Endothelial cell of umbilical vein (primary cell): ENCODE data around the gene FYCO1.

Experiments used
- EZH2 ChIP-seq: IDR thresholded peaks from 2 replicates; pipeline ENCODE4 v1.6.1; 2012; ENCODE audit warnings: borderline replicate concordance, low read depth, mild to moderate bottlenecking, moderate library complexity, low read length, inconsistent platforms; ENCODE audit not compliant: severe bottlenecking
- JUN ChIP-seq: IDR thresholded peaks from 2 replicates; pipeline ENCODE4 v1.6.1; 2011; ENCODE audit warnings: borderline replicate concordance, low read depth; ENCODE audit not compliant: insufficient read length, insufficient read depth
- POLR2AphosphoS5 ChIP-seq: IDR thresholded peaks from 2 replicates; pipeline ENCODE4 v1.6.1; 2012; ENCODE audit warnings: low read depth, mild to moderate bottlenecking, control low read depth, low read length, moderate library complexity; ENCODE audit not compliant: insufficient read depth
- TF ChIP-seq, protein P1 (sequence below), 2 donors: IDR thresholded peaks; 1 replicate in 1 of 2; 2 replicates in 1 of 2; pipeline ENCODE4 v1.5.1; 2011; ENCODE audit warnings: low read length in 2 of 2, mild to moderate bottlenecking in 2 of 2, moderate library complexity in 2 of 2, control low read depth in 1 of 2, inconsistent platforms in 1 of 2, low read depth in 1 of 2; ENCODE audit not compliant: insufficient read depth in 1 of 2; ENCODE audit errors: extremely low read depth in 1 of 2

DNA sequence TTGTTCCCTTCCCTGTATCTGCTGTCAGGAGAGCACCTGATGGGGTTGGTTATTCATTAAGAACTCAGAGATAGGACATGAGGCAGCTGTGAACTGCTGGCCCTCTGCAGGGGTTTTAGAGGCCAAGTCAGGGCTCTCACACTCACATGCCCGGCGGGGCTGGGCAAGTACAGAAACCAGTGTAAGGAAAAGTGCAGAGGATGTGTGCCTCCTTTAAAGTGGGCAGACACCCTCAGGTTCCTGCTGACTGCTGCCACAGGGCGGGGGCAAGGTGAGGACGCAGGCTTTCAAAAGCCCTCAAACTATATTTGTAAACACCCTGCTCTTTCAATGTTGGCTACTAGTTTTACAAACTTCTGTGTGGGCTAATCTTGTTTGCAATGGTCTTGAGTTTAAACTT lies 30.0 kb downstream of the FYCO1 start:
- TF ChIP-seq EZH2 (no peak), POLR2AphosphoS5 (no peak), JUN (no peak)
- TF ChIP-seq, protein P1, sequence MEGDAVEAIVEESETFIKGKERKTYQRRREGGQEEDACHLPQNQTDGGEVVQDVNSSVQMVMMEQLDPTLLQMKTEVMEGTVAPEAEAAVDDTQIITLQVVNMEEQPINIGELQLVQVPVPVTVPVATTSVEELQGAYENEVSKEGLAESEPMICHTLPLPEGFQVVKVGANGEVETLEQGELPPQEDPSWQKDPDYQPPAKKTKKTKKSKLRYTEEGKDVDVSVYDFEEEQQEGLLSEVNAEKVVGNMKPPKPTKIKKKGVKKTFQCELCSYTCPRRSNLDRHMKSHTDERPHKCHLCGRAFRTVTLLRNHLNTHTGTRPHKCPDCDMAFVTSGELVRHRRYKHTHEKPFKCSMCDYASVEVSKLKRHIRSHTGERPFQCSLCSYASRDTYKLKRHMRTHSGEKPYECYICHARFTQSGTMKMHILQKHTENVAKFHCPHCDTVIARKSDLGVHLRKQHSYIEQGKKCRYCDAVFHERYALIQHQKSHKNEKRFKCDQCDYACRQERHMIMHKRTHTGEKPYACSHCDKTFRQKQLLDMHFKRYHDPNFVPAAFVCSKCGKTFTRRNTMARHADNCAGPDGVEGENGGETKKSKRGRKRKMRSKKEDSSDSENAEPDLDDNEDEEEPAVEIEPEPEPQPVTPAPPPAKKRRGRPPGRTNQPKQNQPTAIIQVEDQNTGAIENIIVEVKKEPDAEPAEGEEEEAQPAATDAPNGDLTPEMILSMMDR (IDR thresholded peaks at IDR 0.05; ENCODE audit: extremely low read depth in 1 of 2, insufficient read depth in 1 of 2, low read depth in 1 of 2, low read length in 2 of 2): no peak
